ENCODE measurements around the gene MAP2K5. TPM values are rescaled to one million over a fixed set of nuclear protein-coding genes. Genes with fewer than 3 reads are reported as not detected.

The MAP2K5 gene
- total RNA-seq, 2 experiments from 2014 or later, result 22.2 to 27.9 TPM

DNA sequence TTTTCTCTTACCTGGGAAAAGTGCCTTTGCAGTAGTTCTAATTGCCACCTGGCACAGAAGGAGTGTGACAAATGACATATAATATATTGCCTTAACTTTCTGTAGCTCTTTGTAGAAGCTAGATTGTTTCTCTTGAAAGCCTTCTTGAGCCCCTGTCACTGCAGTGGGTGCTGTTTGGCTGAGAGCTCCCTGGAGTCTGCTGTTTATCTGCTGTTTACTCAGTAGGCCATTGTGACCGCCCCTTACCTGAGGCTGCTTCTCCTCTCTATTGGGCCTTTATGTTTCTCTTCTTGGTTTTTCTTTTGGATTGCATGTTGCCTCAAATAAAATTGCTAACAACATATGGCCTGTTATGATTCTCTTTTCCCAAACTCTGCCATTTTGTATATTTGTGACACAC is 16.7 kb downstream of the MAP2K5 start:
- POLR2A ChIA-PET, result no interaction called here
- ATAC-seq (ENCODE audit: poor library complexity) (no peak), DNase-seq (no peak)
- no peaks in the 10 kb centered on the region for H3K27me3 Mint-ChIP-seq
- H3K4me3 Mint-ChIP-seq, result no peak overlapping the region
- TF ChIP-seq, protein P1, sequence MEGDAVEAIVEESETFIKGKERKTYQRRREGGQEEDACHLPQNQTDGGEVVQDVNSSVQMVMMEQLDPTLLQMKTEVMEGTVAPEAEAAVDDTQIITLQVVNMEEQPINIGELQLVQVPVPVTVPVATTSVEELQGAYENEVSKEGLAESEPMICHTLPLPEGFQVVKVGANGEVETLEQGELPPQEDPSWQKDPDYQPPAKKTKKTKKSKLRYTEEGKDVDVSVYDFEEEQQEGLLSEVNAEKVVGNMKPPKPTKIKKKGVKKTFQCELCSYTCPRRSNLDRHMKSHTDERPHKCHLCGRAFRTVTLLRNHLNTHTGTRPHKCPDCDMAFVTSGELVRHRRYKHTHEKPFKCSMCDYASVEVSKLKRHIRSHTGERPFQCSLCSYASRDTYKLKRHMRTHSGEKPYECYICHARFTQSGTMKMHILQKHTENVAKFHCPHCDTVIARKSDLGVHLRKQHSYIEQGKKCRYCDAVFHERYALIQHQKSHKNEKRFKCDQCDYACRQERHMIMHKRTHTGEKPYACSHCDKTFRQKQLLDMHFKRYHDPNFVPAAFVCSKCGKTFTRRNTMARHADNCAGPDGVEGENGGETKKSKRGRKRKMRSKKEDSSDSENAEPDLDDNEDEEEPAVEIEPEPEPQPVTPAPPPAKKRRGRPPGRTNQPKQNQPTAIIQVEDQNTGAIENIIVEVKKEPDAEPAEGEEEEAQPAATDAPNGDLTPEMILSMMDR (IDR thresholded peaks at IDR 0.05), result no peak
- no peaks in the 10 kb centered on the region for H3K4me1 ChIP-seq (ENCODE audit: insufficient read depth, low read length)
- H3K9me3 ChIP-seq (ENCODE audit: control insufficient read depth in 1 of 2, insufficient read depth in 1 of 2, low read length in 2 of 2), result no peaks in the 10 kb centered on the region
- no peaks in the 10 kb centered on the region for H3K27me3 ChIP-seq (ENCODE audit: control insufficient read depth in 1 of 2, insufficient read depth in 2 of 2, low read length in 2 of 2)
- H3K9me3 Mint-ChIP-seq, result no peaks in the 10 kb centered on the region
- no peak overlapping the region for H3K27ac Mint-ChIP-seq
- no peak overlapping the region for H3K4me3 ChIP-seq (ENCODE audit: low read length)
- H3K36me3 ChIP-seq (ENCODE audit: insufficient read depth, low read length), result peaks cover 14% of the 10 kb centered on the region
- CTCF ChIA-PET, result no interaction called here
- H3K36me3 Mint-ChIP-seq (ENCODE audit: low read depth), result peaks cover 76% of the 10 kb centered on the region
- no peak overlapping the region for H3K27ac ChIP-seq (ENCODE audit: low read depth in 1 of 2, low read length in 2 of 2)
- intact Hi-C loops (cut with DNase I, micrococcal nuclease), result no loop called here
- H3K4me1 Mint-ChIP-seq (ENCODE audit: low read depth), result peaks cover 27% of the 10 kb centered on the region

DNA sequence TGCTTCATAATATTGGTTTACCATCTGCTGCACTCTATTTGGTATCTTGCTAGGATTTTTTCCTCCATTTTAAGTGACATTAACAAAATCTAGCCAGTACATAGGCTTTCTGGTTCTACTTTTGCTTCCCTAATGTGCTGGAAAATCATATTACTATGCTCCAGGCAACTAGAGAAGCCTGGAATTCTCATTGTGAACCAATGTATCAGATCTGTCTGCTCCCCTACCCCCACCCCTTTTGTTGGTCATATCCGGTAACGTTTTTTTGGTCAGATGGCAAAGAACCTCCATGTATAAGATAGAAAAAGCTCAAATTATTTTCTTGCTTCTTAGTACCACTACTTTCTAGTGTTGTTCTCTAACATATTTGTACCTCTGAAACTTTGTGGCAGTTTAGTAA is 17.1 kb downstream of the MAP2K5 start:
- Histone ChIP-seq H3K9me3 (ENCODE audit: control insufficient read depth in 1 of 2, insufficient read depth in 1 of 2, low read length in 2 of 2) (no peaks in the 10 kb centered on the region), H3K27me3 (ENCODE audit: control insufficient read depth in 1 of 2, insufficient read depth in 2 of 2, low read length in 2 of 2) (no peaks in the 10 kb centered on the region), H3K27ac (ENCODE audit: low read depth in 1 of 2, low read length in 2 of 2) (no peak overlapping the region), H3K36me3 (ENCODE audit: insufficient read depth, low read length) (peaks cover 14% of the 10 kb centered on the region), H3K4me1 (ENCODE audit: insufficient read depth, low read length) (no peaks in the 10 kb centered on the region), H3K4me3 (ENCODE audit: low read length) (no peak overlapping the region)
- no peaks in the 10 kb centered on the region for H3K9me3 Mint-ChIP-seq
- peaks cover 76% of the 10 kb centered on the region for H3K36me3 Mint-ChIP-seq (ENCODE audit: low read depth)
- H3K27ac Mint-ChIP-seq, result no peak overlapping the region
- no peaks in the 10 kb centered on the region for H3K27me3 Mint-ChIP-seq
- H3K4me1 Mint-ChIP-seq (ENCODE audit: low read depth), result peaks cover 31% of the 10 kb centered on the region
- ChIA-PET POLR2A (no interaction called here), CTCF (no interaction called here)
- intact Hi-C loops (cut with DNase I, micrococcal nuclease), result no loop called here
- no peak overlapping the region for H3K4me3 Mint-ChIP-seq
- DNase-seq, result no peak
- no peak for ATAC-seq (ENCODE audit: poor library complexity)
- TF ChIP-seq, protein P1 (IDR thresholded peaks at IDR 0.05), result no peak

DNA sequence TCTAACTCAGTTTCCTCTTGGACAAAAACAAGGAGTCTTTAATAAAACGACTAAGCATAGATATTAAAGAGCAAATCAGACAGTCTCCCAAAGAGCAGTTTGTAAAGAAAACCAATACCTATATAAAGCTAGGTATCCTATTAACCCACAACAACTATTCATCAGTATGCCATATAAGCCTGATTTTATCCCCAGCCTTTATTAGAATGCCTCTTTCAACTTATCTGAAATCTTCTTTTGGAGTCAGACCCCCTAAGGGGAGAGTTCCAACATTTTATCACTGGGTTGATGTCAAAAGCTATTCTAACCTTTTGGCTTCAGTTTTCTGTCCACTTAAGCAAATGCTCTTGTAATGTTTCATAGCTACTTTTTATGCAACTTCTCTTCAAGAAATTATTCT is 17.8 kb downstream of the MAP2K5 start:
- Mint-ChIP-seq H3K27ac (no peak overlapping the region), H3K4me1 (ENCODE audit: low read depth) (peaks cover 38% of the 10 kb centered on the region), H3K27me3 (no peaks in the 10 kb centered on the region), H3K36me3 (ENCODE audit: low read depth) (peaks cover 75% of the 10 kb centered on the region), H3K4me3 (no peak overlapping the region), H3K9me3 (no peaks in the 10 kb centered on the region)
- ChIA-PET POLR2A (no interaction called here), CTCF (interaction anchor here (1.0 kb wide), 1 partner anchor 73 kb away, joined by 3 read pairs; no protein-coding TSS in a partner anchor)
- DNase-seq, result no peak
- TF ChIP-seq, protein P1 (IDR thresholded peaks at IDR 0.05), result no peak
- Histone ChIP-seq H3K4me3 (ENCODE audit: low read length) (no peak overlapping the region), H3K27ac (ENCODE audit: low read depth in 1 of 2, low read length in 2 of 2) (no peak overlapping the region), H3K36me3 (ENCODE audit: insufficient read depth, low read length) (peaks cover 14% of the 10 kb centered on the region), H3K4me1 (ENCODE audit: insufficient read depth, low read length) (no peaks in the 10 kb centered on the region), H3K27me3 (ENCODE audit: control insufficient read depth in 1 of 2, insufficient read depth in 2 of 2, low read length in 2 of 2) (no peaks in the 10 kb centered on the region), H3K9me3 (ENCODE audit: control insufficient read depth in 1 of 2, insufficient read depth in 1 of 2, low read length in 2 of 2) (no peaks in the 10 kb centered on the region)
- intact Hi-C loops (cut with DNase I, micrococcal nuclease), result loop anchor here in 1 of 2 experiments (10.0 kb wide), 1 partner anchor 86 kb away; no protein-coding TSS in a partner anchor
- ATAC-seq (ENCODE audit: poor library complexity), result no peak

Measured in CD4-positive, alpha-beta T cell (primary cell).